HepG2 (cell line): ENCODE measurements around the gene TSSK2. TPM values are rescaled to one million over a fixed set of nuclear protein-coding genes. Genes with fewer than 3 reads are reported as not detected.

Experiments
- ATAC-seq: fragments of 200-7000 bp; cut with Tn5 transposase; 3 replicates; pipeline ENCODE4 v1.9.1; 2020; ENCODE audit warnings: mild to moderate bottlenecking, moderate library complexity
- BruUV-seq: library from RNA; stranded (reverse); fragments of 400-500 nt; replicated peaks from 2 replicates; lab custom pipeline; 2021; lab: Mats Ljungman, UMichigan
- CTCF ChIA-PET: fragments of 300-600 bp; formaldehyde crosslinking; extraction: SDS; loops from one replicate; lab custom pipeline; 2021; ENCODE audit warnings: low total read pairs, inconsistent platforms, low intra/inter-chr PET ratio; lab: Yijun Ruan, JAX
- POLR2A ChIA-PET: fragments of 350-600 bp; sonication (Branson Sonifier 250); formaldehyde crosslinking; loops from one replicate; lab custom pipeline; 2020; ENCODE audit warnings: antibody characterized with exemption, inconsistent platforms; lab: Yijun Ruan, JAX
- DNase-seq: peaks from one replicate; pipeline ENCODE4 v3.0.0-alpha.2; 2015; ENCODE audit warnings: low spot score
- FAIRE-seq: peaks from 3 replicates; lab custom pipeline; 2011; peaks lifted over from hg19 to GRCh38; lab: Jason Lieb, UNC
- H2AFZ ChIP-seq: one replicate; pipeline ENCODE4 v1.6.1; 2011; ENCODE audit warnings: low read length, inconsistent platforms
- H3K27ac ChIP-seq: fragments of 300-600 bp; 3 replicates; pipeline ENCODE4 v1.8.0; 2011; ENCODE audit warnings: mixed run types, mild to moderate bottlenecking, mixed read lengths, low read length, inconsistent platforms; ENCODE audit not compliant: insufficient read depth; ENCODE audit errors: extremely low read length
- H3K27me3 ChIP-seq, 2 experiments: fragments of 200-600 bp in 1 of 2; 2 replicates in 1 of 2; 3 replicates in 1 of 2; pipeline versions ENCODE4 v1.6.0 to v1.8.0; 2011; ENCODE audit warnings: low read length in 2 of 2, mild to moderate bottlenecking in 2 of 2, moderate library complexity in 2 of 2, inconsistent platforms in 1 of 2; ENCODE audit not compliant: insufficient read depth in 2 of 2, control insufficient read depth in 1 of 2
- H3K36me3 ChIP-seq, 2 experiments: fragments of 200-600 bp in 1 of 2; replicated peaks in 1 of 2; 2 replicates in 1 of 2; 3 replicates in 1 of 2; pipeline versions ENCODE4 v1.5.1 to v1.8.0; 2011; ENCODE audit warnings: low read length in 2 of 2, inconsistent platforms in 1 of 2; ENCODE audit not compliant: insufficient read depth in 2 of 2, control insufficient read depth in 1 of 2
- H3K4me1 ChIP-seq: 2 replicates; pipeline ENCODE4 v1.5.1; 2012; ENCODE audit warnings: low read length, inconsistent platforms; ENCODE audit not compliant: insufficient read depth
- H3K4me2 ChIP-seq: 2 replicates; pipeline ENCODE4 v1.6.0; 2011; ENCODE audit warnings: low read depth, low read length, inconsistent platforms
- H3K4me3 ChIP-seq, 3 experiments: fragments of 200-600 bp in 1 of 3; sonication (generic), shearing (Covaris generic) in 1 of 3; replicated peaks in 1 of 3; 2 replicates each; pipeline ENCODE4 v1.5.1; 2011 to 2016; ENCODE audit warnings: low read length in 3 of 3, inconsistent platforms in 2 of 3, low read depth in 2 of 3, mild to moderate bottlenecking in 2 of 3, control low read depth in 1 of 3, mixed read lengths in 1 of 3; ENCODE audit not compliant: insufficient read depth in 1 of 3
- H3K79me2 ChIP-seq: one replicate; pipeline ENCODE4 v1.6.1; 2011; ENCODE audit warnings: low read length, inconsistent platforms; ENCODE audit not compliant: insufficient read depth
- H3K9ac ChIP-seq: 2 replicates; pipeline ENCODE4 v1.6.0; 2011; ENCODE audit warnings: mild to moderate bottlenecking, low read depth, low read length, inconsistent platforms; ENCODE audit not compliant: insufficient read depth
- H3K9me3 ChIP-seq: 2 replicates; pipeline ENCODE4 v1.5.1; 2012; ENCODE audit warnings: mild to moderate bottlenecking, low read length
- H4K20me1 ChIP-seq: 2 replicates; pipeline ENCODE4 v1.6.0; 2011; ENCODE audit warnings: inconsistent platforms, mild to moderate bottlenecking, low read length, moderate library complexity; ENCODE audit not compliant: insufficient read depth
- AKNA ChIP-seq: sonication (generic); formaldehyde crosslinking; IDR thresholded peaks from 2 replicates; pipeline ENCODE4 v1.4.0; 2020; ENCODE audit warnings: missing genetic modification reagents, borderline replicate concordance
- FOXK2 ChIP-seq: fragments of 450-650 bp; IDR thresholded peaks from 2 replicates; pipeline ENCODE4 v1.6.1; 2016
- NCOR1 ChIP-seq: fragments of 200-600 bp; sonication (generic); IDR thresholded peaks from 2 replicates; pipeline ENCODE4 v1.7.0; 2017; ENCODE audit warnings: antibody characterized with exemption, low read length, borderline replicate concordance
- RXRB ChIP-seq: IDR thresholded peaks from 2 replicates; pipeline ENCODE4 v1.6.1; 2016; ENCODE audit warnings: borderline replicate concordance, missing genetic modification reagents, missing compliant biosample characterization
- SIN3B ChIP-seq: fragments of 150-350 bp; IDR thresholded peaks from 2 replicates; pipeline ENCODE4 v1.6.1; 2014; ENCODE audit warnings: low read length
- SKIL ChIP-seq: sonication (generic); formaldehyde crosslinking; IDR thresholded peaks from 2 replicates; pipeline ENCODE4 v1.8.0; 2022; ENCODE audit warnings: missing genetic modification reagents, mild to moderate bottlenecking, moderate library complexity, borderline replicate concordance
- STAG1 ChIP-seq: sonication (generic); formaldehyde crosslinking; IDR thresholded peaks from 2 replicates; pipeline ENCODE4 v1.4.0; 2020; ENCODE audit warnings: missing genetic modification reagents
- ZBTB21 ChIP-seq: sonication (generic); formaldehyde crosslinking; IDR thresholded peaks from 2 replicates; pipeline ENCODE4 v1.4.0; 2020; ENCODE audit warnings: missing genetic modification reagents
- ZBTB33 ChIP-seq: sonication (generic); formaldehyde crosslinking; IDR thresholded peaks from 2 replicates; pipeline ENCODE4 v1.4.0; 2020; ENCODE audit warnings: missing genetic modification reagents
- ZNF703 ChIP-seq: sonication (generic); formaldehyde crosslinking; IDR thresholded peaks from 2 replicates; pipeline ENCODE4 v1.5.1; 2020; ENCODE audit warnings: missing genetic modification reagents, mild to moderate bottlenecking, moderate library complexity, borderline replicate concordance
- WGBS: methylation state at CpG from one replicate; pipeline ENCODE4 v1.1.6; 2017; ENCODE audit warnings: low lambda C conversion rate; 5-methylcytosine and 5-hydroxymethylcytosine counted together
- in situ Hi-C: cut with HindIII; loops from 2 replicates; pipeline ENCODE4 v1.10.0; 2017; ENCODE audit warnings: low pct_unique_long_range_greater_than_20kb; ENCODE audit not compliant: extremely low pct_ligation_motif_present
- intact Hi-C: fragments of 100-400 bp; cut with micrococcal nuclease; formaldehyde crosslinking; loops from one replicate; pipeline ENCODE4 v1.10.0; 2022; ENCODE audit not compliant: unreplicated experiment
- polyA plus RNA-seq, 8 experiments: library from polyadenylated mRNA; depleted of rRNA in 3 of 8; stranded (reverse) in 7 of 8; unstranded in 1 of 8; fragments of >200 nt; fragmentation: Illumina TruSeq in 4 of 8; extraction: Trizol in 4 of 8; gene quantifications; 2 replicates each; pipeline versions ENCODE4 v1.2.1 to v1.2.3, GENCODE V29; 2011 to 2016; ENCODE audit warnings: low read depth in 4 of 8, missing spikeins in 1 of 8, mixed read lengths in 1 of 8; ENCODE audit not compliant: insufficient read depth in 1 of 8
- total RNA-seq, 5 experiments: library from RNA; depleted of rRNA; stranded (reverse); fragments of >200 nt; fragmentation: Illumina TruSeq; extraction: Trizol; gene quantifications; 2 replicates each; pipeline ENCODE4 v1.2.3, GENCODE V29; 2016; ENCODE audit warnings: low read depth in 1 of 5
- TF ChIP-seq, protein P1 (sequence below): sonication (generic); formaldehyde crosslinking; IDR thresholded peaks from 2 replicates; pipeline ENCODE4 v1.5.0; 2020; ENCODE audit warnings: missing genetic modification reagents, mild to moderate bottlenecking, borderline replicate concordance
- TF ChIP-seq, protein P2 (sequence below): sonication (generic); formaldehyde crosslinking; conservative IDR thresholded peaks from 2 replicates; pipeline ENCODE4 v1.5.0; 2020; ENCODE audit warnings: missing genetic modification reagents
- TF ChIP-seq, protein P3 (sequence below): sonication (generic); formaldehyde crosslinking; IDR thresholded peaks from 2 replicates; pipeline ENCODE4 v1.5.1; 2020; ENCODE audit warnings: missing genetic modification reagents, mild to moderate bottlenecking, borderline replicate concordance

The TSSK2 gene
- total and polyA plus RNA-seq, 2 of the 13 experiments (the other 11 are each of a cell fraction or from before 2014, with no cell fraction given) = not detected

GRCh38 chr22:19115628-19116027 is 15.5 kb upstream of the TSSK2 start:
- POLR2A ChIA-PET = no interaction called here
- Histone ChIP-seq H3K4me2 (no peak overlapping the region), H3K79me2 (peaks cover 82% of the 10 kb centered on the region), H3K27me3 (no peaks in the 10 kb centered on the region; a peak in 1 of 5 replicates), H3K27ac (no peak overlapping the region), H3K4me1 (peaks cover 45% of the 10 kb centered on the region), H3K9ac (no peak overlapping the region), H3K36me3 (peaks cover 4 to 24% of the 10 kb centered on the region in 2 experiments; a peak in 4 of 5 replicates), H2AFZ (no peak overlapping the region), H3K9me3 (no peaks in the 10 kb centered on the region), H4K20me1 (peaks cover 62% of the 10 kb centered on the region), H3K4me3 (no peak overlapping the region)
- DNase-seq = no peak
- intact Hi-C loops (no loop called here), in situ Hi-C loops (no loop called here)
- BruUV-seq = no TSS peak
- FAIRE-seq = peak; percentile 73
- 58% methylated on average over 4 of the region's 4 CpGs for WGBS
- peak; percentile 91 for ATAC-seq
- CTCF ChIA-PET = no interaction called here
- TF ChIP-seq, protein P1, sequence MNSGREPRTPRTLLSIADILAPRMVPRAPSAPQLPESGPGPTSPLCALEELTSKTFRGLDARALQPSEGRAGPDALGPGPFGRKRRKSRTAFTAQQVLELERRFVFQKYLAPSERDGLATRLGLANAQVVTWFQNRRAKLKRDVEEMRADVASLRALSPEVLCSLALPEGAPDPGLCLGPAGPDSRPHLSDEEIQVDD (CRISPR knock-in tag) = no peak
- TF ChIP-seq ZNF703 (CRISPR knock-in tag) (no peak), ZBTB21 (CRISPR knock-in tag) (no peak), STAG1 (CRISPR knock-in tag) (peak; percentile 57), RXRB (CRISPR knock-in tag) (no peak), ZBTB33 (CRISPR knock-in tag) (no peak), NCOR1 (no peak), FOXK2 (no peak), AKNA (CRISPR knock-in tag) (no peak), SIN3B (no peak), SKIL (CRISPR knock-in tag) (no peak)
- TF ChIP-seq, protein P2, sequence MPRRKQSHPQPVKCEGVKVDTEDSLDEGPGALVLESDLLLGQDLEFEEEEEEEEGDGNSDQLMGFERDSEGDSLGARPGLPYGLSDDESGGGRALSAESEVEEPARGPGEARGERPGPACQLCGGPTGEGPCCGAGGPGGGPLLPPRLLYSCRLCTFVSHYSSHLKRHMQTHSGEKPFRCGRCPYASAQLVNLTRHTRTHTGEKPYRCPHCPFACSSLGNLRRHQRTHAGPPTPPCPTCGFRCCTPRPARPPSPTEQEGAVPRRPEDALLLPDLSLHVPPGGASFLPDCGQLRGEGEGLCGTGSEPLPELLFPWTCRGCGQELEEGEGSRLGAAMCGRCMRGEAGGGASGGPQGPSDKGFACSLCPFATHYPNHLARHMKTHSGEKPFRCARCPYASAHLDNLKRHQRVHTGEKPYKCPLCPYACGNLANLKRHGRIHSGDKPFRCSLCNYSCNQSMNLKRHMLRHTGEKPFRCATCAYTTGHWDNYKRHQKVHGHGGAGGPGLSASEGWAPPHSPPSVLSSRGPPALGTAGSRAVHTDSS (CRISPR knock-in tag) = no peak
- TF ChIP-seq, protein P3, sequence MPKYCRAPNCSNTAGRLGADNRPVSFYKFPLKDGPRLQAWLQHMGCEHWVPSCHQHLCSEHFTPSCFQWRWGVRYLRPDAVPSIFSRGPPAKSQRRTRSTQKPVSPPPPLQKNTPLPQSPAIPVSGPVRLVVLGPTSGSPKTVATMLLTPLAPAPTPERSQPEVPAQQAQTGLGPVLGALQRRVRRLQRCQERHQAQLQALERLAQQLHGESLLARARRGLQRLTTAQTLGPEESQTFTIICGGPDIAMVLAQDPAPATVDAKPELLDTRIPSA (CRISPR knock-in tag) = no peak
